Measurements from ENCODE around the gene PCDH1.

PCDH1 gene

GRCh38 chr5:141822144-141822543 lies 56.1 kb downstream of the PCDH1 start:
- TF ChIP-seq TAF1 (IDR thresholded peaks at IDR 0.05; ENCODE audit: borderline replicate concordance, insufficient read depth, low read length), result no peak
- no peak for TF ChIP-seq SIN3A (IDR thresholded peaks at IDR 0.05; ENCODE audit: borderline replicate concordance, insufficient read depth, low read length)
- TF ChIP-seq FOXP2 (optimal IDR thresholded peaks at IDR 0.05; ENCODE audit: borderline replicate concordance, extremely low read depth, extremely low read length, insufficient read depth), result no peak
- TF ChIP-seq POLR2AphosphoS5 (IDR thresholded peaks at IDR 0.05; ENCODE audit: low read depth, low read length), result no peak
- no peak for TF ChIP-seq REST (IDR thresholded peaks at IDR 0.05; ENCODE audit: insufficient read depth in 1 of 2, low read depth in 2 of 2, low read length in 2 of 2)

DNA sequence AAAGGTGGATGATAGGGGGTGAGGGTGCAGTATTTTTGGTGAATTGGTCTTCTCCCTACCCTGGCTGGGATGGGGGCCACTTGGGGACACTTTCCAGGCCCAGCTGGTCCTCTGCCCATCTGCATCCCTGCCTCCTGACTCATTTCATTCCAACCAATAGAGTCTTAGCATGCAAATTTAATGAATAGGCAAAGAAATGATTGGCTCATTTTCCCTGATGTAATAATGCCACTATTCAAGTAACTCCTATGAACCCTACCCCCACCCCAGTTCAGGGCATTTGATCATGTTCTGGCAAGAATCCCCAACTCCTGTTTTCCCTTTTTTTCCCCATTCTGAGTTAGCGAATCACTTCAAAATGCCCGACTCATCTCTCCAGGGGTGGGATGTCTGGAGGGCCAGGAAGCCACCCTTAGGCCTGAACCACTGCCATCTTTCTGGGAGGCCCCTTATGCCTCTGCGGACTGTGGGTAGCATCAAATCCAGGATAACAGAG lies 56.7 kb downstream of the PCDH1 start:
- TF ChIP-seq POLR2AphosphoS5 (IDR thresholded peaks at IDR 0.05; ENCODE audit: low read depth, low read length) (no peak), REST (IDR thresholded peaks at IDR 0.05; ENCODE audit: insufficient read depth in 1 of 2, low read depth in 2 of 2, low read length in 2 of 2) (no peak), SIN3A (IDR thresholded peaks at IDR 0.05; ENCODE audit: borderline replicate concordance, insufficient read depth, low read length) (no peak), TAF1 (IDR thresholded peaks at IDR 0.05; ENCODE audit: borderline replicate concordance, insufficient read depth, low read length) (no peak), FOXP2 (optimal IDR thresholded peaks at IDR 0.05; ENCODE audit: borderline replicate concordance, extremely low read depth, extremely low read length, insufficient read depth) (no peak)

GRCh38 chr5:141817631-141818030 lies 60.6 kb downstream of the PCDH1 start:
- TF ChIP-seq SIN3A (IDR thresholded peaks at IDR 0.05; ENCODE audit: borderline replicate concordance, insufficient read depth, low read length) (no peak), REST (IDR thresholded peaks at IDR 0.05; ENCODE audit: insufficient read depth in 1 of 2, low read depth in 2 of 2, low read length in 2 of 2) (no peak), TAF1 (IDR thresholded peaks at IDR 0.05; ENCODE audit: borderline replicate concordance, insufficient read depth, low read length) (no peak), POLR2AphosphoS5 (IDR thresholded peaks at IDR 0.05; ENCODE audit: low read depth, low read length) (no peak), FOXP2 (optimal IDR thresholded peaks at IDR 0.05; ENCODE audit: borderline replicate concordance, extremely low read depth, extremely low read length, insufficient read depth) (no peak)

GRCh38 chr5:141816598-141817399 lies 61.4 kb downstream of the PCDH1 start:
- TF ChIP-seq TAF1 (IDR thresholded peaks at IDR 0.05; ENCODE audit: borderline replicate concordance, insufficient read depth, low read length) (no peak), SIN3A (IDR thresholded peaks at IDR 0.05; ENCODE audit: borderline replicate concordance, insufficient read depth, low read length) (no peak), POLR2AphosphoS5 (IDR thresholded peaks at IDR 0.05; ENCODE audit: low read depth, low read length) (no peak), REST (IDR thresholded peaks at IDR 0.05; ENCODE audit: insufficient read depth in 1 of 2, low read depth in 2 of 2, low read length in 2 of 2) (no peak), FOXP2 (optimal IDR thresholded peaks at IDR 0.05; ENCODE audit: borderline replicate concordance, extremely low read depth, extremely low read length, insufficient read depth) (no peak)
